Skeletal muscle tissue (tissue), 4 donors: ENCODE results near the gene GALNT9. TPM values are rescaled to one million over a fixed set of nuclear protein-coding genes. Genes with fewer than 3 reads are reported as not detected.

ENCODE experiments used
- H3K27ac ChIP-seq: one replicate; pipeline ENCODE4 v1.7.0; 2013; ENCODE audit warnings: mild to moderate bottlenecking, low read depth, low read length, inconsistent platforms
- H3K27me3 ChIP-seq, 3 donors: one replicate each; pipeline ENCODE4 v1.7.0; 2013; ENCODE audit warnings: low read length in 3 of 3; ENCODE audit not compliant: control insufficient read depth in 3 of 3, insufficient read depth in 3 of 3
- H3K36me3 ChIP-seq, 3 donors: one replicate each; pipeline ENCODE4 v1.7.0; 2013; ENCODE audit warnings: low read length in 3 of 3; ENCODE audit not compliant: control insufficient read depth in 3 of 3, insufficient read depth in 3 of 3
- H3K4me1 ChIP-seq, 3 donors: one replicate each; pipeline ENCODE4 v1.7.0; 2013; ENCODE audit warnings: low read length in 3 of 3, mild to moderate bottlenecking in 3 of 3; ENCODE audit not compliant: control insufficient read depth in 3 of 3, insufficient read depth in 3 of 3
- H3K4me3 ChIP-seq, 3 donors: one replicate each; pipeline ENCODE4 v1.7.0; 2013; ENCODE audit warnings: low read length in 3 of 3
- H3K9ac ChIP-seq, 3 donors: one replicate each; pipeline ENCODE4 v1.7.0; 2013; ENCODE audit warnings: low read length in 3 of 3, mild to moderate bottlenecking in 3 of 3, moderate library complexity in 2 of 3, low read depth in 1 of 3
- H3K9me3 ChIP-seq, 3 donors: one replicate each; pipeline ENCODE4 v1.7.0; 2013; ENCODE audit warnings: low read length in 3 of 3; ENCODE audit not compliant: control insufficient read depth in 3 of 3
- total RNA-seq: library from RNA; depleted of rRNA; stranded (reverse); fragments of >200 nt; gene quantifications from one replicate; pipeline ENCODE4 v1.2.3, GENCODE V29; 2014
- donor health status: Osteomylitis.

The GALNT9 gene
- total RNA-seq, 1 donor from 2014 or later = 0.52 TPM

- peaks cover 6 to 15% (median 11%) of the 10 kb centered on the region in 3 donors for H3K36me3 ChIP-seq
- H3K27me3 ChIP-seq = peaks cover 27 to 38% (median 29%) of the 10 kb centered on the region in 3 donors
- H3K27ac ChIP-seq = no peak overlapping the region
- no peak overlapping the region for H3K4me3 ChIP-seq
- no peak overlapping the region for H3K9ac ChIP-seq
- peaks cover 0 to 15% (median 2%) of the 10 kb centered on the region in 3 donors for H3K4me1 ChIP-seq
- no peaks in the 10 kb centered on the region for H3K9me3 ChIP-seq
Observed at GRCh38 chr12:132161796-132162507, 167.4 kb downstream of the GALNT9 start.

- Histone ChIP-seq H3K27me3 (peaks cover 27 to 32% (median 29%) of the 10 kb centered on the region in 3 donors), H3K9ac (no peak overlapping the region), H3K27ac (no peak overlapping the region), H3K36me3 (peaks cover 9 to 23% (median 16%) of the 10 kb centered on the region in 3 donors), H3K9me3 (no peaks in the 10 kb centered on the region), H3K4me3 (no peak overlapping the region), H3K4me1 (peaks cover 0 to 15% (median 2%) of the 10 kb centered on the region in 3 donors)
Observed at GRCh38 chr12:132161036-132161781, 168.2 kb downstream of the GALNT9 start.

- Histone ChIP-seq H3K4me3 (no peak overlapping the region), H3K4me1 (peaks cover 0 to 15% (median 2%) of the 10 kb centered on the region in 3 donors), H3K9ac (no peak overlapping the region), H3K36me3 (peaks cover 13 to 29% (median 19%) of the 10 kb centered on the region in 3 donors), H3K27ac (no peak overlapping the region), H3K9me3 (no peaks in the 10 kb centered on the region), H3K27me3 (peaks cover 27 to 32% (median 29%) of the 10 kb centered on the region in 3 donors)
Observed at GRCh38 chr12:132160601-132161035, 168.8 kb downstream of the GALNT9 start.

DNA sequence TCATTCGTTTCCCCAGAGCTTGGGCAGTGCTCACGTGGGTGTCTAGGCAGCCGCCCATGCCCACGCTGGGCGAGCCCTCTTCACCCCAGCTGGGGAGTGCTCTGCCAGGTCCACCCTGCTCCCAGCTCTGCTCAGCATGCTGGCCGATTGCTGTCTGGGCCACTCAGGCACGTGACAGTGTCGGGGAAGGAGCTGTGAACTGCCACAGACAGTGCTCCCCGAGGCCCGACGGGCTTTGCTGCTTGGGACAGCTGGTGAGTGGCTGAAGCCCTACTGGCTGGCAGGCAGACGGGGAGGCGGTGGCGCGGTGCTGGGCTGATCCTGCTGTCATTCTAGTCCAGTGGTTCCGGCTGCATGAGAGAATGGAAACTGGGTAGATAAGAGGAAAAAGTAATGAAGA, 169.4 kb downstream of the GALNT9 start:
- Histone ChIP-seq H3K9ac (no peak overlapping the region), H3K4me3 (no peak overlapping the region), H3K9me3 (no peaks in the 10 kb centered on the region), H3K27me3 (peaks cover 27 to 32% (median 29%) of the 10 kb centered on the region in 3 donors), H3K4me1 (peaks cover 0 to 15% (median 2%) of the 10 kb centered on the region in 3 donors), H3K27ac (no peak overlapping the region), H3K36me3 (peaks cover 13 to 30% (median 19%) of the 10 kb centered on the region in 3 donors)

DNA sequence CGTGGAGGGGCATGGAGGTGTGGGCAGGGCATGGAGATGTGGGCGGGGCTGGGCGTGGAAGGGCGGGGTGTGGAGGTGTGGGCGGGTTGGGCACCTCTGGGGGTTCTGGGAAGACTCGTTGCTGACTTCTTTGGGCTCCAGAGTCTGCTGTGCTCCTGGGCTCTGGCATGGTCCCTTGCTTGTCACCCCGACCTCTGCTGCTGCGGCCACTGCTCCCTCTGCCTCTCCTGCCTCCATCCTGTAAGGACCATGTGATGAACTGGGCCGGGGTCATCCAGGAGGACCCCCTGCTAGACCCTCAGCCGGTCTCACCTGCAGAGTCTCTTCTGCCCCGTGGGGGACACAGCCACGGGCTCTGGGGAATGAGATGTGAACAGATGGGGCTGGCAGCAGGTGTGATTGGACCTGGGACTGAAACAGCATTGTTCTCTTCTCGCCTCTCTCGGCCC, 169.8 kb downstream of the GALNT9 start:
- H3K27ac ChIP-seq = no peak overlapping the region
- H3K9me3 ChIP-seq = no peaks in the 10 kb centered on the region
- no peak overlapping the region for H3K4me3 ChIP-seq
- peaks cover 13 to 30% (median 19%) of the 10 kb centered on the region in 3 donors for H3K36me3 ChIP-seq
- peaks cover 27 to 32% (median 29%) of the 10 kb centered on the region in 3 donors for H3K27me3 ChIP-seq
- peaks cover 0 to 15% (median 2%) of the 10 kb centered on the region in 3 donors for H3K4me1 ChIP-seq
- H3K9ac ChIP-seq = no peak overlapping the region

GRCh38 chr12:132158677-132159554, 170.5 kb downstream of the GALNT9 start:
- H3K4me1 ChIP-seq = peaks cover 5 to 20% (median 7%) of the 10 kb centered on the region in 3 donors
- no peak overlapping the region for H3K4me3 ChIP-seq
- peaks cover 13 to 30% (median 19%) of the 10 kb centered on the region in 3 donors for H3K36me3 ChIP-seq
- no peaks in the 10 kb centered on the region for H3K9me3 ChIP-seq
- no peak overlapping the region for H3K27ac ChIP-seq
- H3K27me3 ChIP-seq = peaks cover 22 to 30% (median 28%) of the 10 kb centered on the region in 3 donors
- no peak overlapping the region for H3K9ac ChIP-seq

DNA sequence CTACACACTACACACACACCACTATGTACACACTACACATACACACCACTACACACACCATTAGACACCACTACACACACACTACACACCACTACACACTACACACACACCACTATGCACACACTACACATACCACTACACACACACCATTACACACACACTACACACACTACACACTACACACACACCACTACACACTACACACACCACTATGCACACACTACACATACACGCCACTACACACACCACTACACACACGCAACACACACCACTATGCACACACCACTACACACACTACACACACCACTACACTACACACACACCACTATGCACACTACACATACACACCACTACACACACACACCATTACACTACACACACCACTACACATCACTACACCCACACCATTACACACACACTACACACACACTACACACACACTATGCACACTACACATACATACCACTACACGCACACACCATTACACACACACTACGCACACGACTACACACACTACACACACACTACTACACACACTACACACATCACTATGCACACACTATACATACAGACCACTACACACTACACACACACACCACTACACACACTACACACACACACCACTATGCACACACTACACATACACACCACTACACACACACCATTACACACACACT, 171.5 kb downstream of the GALNT9 start:
- no peak overlapping the region for H3K27ac ChIP-seq
- no peak overlapping the region for H3K4me3 ChIP-seq
- no peak overlapping the region for H3K9ac ChIP-seq
- peaks cover 6 to 14% (median 7%) of the 10 kb centered on the region in 3 donors for H3K4me1 ChIP-seq
- H3K9me3 ChIP-seq = no peaks in the 10 kb centered on the region
- peaks cover 12 to 20% (median 18%) of the 10 kb centered on the region in 3 donors for H3K27me3 ChIP-seq
- H3K36me3 ChIP-seq = peaks cover 13 to 30% (median 19%) of the 10 kb centered on the region in 3 donors

DNA sequence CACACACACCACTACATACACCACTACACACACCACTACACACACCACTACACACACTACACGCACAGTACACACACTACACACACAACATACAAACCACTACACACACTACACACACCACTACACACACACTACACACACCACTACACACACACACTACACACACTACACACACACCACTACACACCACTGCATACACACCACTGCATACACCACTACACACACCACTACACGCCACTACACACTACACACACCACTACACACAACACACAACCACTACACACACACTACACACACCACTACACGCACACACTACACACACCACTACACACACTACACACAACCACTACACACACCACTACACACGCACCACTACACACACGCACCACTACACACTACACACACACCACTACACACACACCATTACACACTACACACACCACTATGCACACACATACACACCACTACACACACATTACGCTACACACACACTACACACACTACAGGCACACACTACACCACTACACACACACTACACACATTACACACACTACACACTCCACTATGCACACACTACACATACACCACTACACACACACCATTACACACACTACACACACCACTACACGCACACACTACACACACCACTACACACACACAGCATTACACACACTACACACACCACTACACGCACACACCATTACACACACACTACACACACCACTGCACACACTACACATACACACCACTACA, 172.6 kb downstream of the GALNT9 start:
- Histone ChIP-seq H3K36me3 (peaks cover 13 to 30% (median 21%) of the 10 kb centered on the region in 3 donors), H3K9me3 (no peaks in the 10 kb centered on the region), H3K4me1 (peaks cover 5 to 7% (median 6%) of the 10 kb centered on the region in 3 donors), H3K27ac (no peak overlapping the region), H3K4me3 (no peak overlapping the region), H3K9ac (no peak overlapping the region), H3K27me3 (peaks cover 3 to 12% (median 10%) of the 10 kb centered on the region in 3 donors)
